NT2/D1 (cell line): ENCODE data around the gene NXPE2.

Experiments used
- SUZ12 ChIP-seq: IDR thresholded peaks from 2 replicates; pipeline ENCODE4 v1.6.1; 2011; ENCODE audit not compliant: insufficient read length, insufficient read depth; ENCODE audit errors: extremely low read depth
- YY1 ChIP-seq: IDR thresholded peaks from 2 replicates; pipeline ENCODE4 v1.6.1; 2011; ENCODE audit not compliant: insufficient read length, insufficient read depth
- ZNF274 ChIP-seq: IDR thresholded peaks from 2 replicates; pipeline ENCODE4 v1.6.1; 2011; ENCODE audit warnings: mild to moderate bottlenecking, low read depth, low read length

DNA sequence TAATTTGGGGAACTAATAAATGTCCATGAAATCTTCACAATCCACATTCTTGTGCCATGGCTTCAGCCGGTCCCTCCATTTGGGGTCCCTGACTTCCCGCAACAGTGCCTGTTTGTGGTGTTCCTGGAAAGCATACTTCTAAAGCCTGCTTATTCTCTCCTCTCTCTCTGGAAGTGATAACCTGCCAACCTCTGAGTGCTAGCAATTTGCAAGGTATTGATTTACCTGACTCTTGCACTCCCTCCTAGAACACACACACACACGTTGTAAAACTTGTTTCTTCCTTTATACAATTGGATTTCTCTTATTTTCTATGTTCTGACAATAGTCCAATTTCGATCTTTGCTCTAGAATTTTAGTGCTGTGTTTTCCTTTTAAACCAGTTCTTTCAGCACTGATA, 58.5 kb downstream of the NXPE2 start:
- TF ChIP-seq SUZ12: no peak
- no peak for TF ChIP-seq YY1
- no peak for TF ChIP-seq ZNF274
